Type B pancreatic cell (in vitro differentiated cells): ENCODE measurements around the gene STAG3. TPM values are rescaled to one million over a fixed set of nuclear protein-coding genes. Genes with fewer than 3 reads are reported as not detected.

ENCODE experiments used
- DNase-seq: peaks from one replicate; pipeline ENCODE4 v3.0.0; 2021; ENCODE audit warnings: mixed read lengths; ENCODE audit not compliant: unreplicated experiment; ENCODE audit errors: extremely low spot score
- H3K27ac Mint-ChIP-seq: 2 replicates; pipeline ENCODE4 v1.8.0; 2021; ENCODE audit warnings: mild to moderate bottlenecking, mixed read lengths
- H3K27me3 Mint-ChIP-seq: 2 replicates; pipeline ENCODE4 v1.8.0; 2021; ENCODE audit warnings: mixed read lengths
- H3K36me3 Mint-ChIP-seq: 2 replicates; pipeline ENCODE4 v1.8.0; 2021; ENCODE audit warnings: mixed read lengths
- H3K4me1 Mint-ChIP-seq: one replicate; pipeline ENCODE4 v1.8.0; 2021; ENCODE audit warnings: mixed read lengths; ENCODE audit not compliant: unreplicated experiment
- H3K4me3 Mint-ChIP-seq: 2 replicates; pipeline ENCODE4 v1.8.0; 2021; ENCODE audit warnings: mild to moderate bottlenecking, mixed read lengths
- H3K9me3 Mint-ChIP-seq: 2 replicates; pipeline ENCODE4 v1.8.0; 2021; ENCODE audit warnings: mixed read lengths
- CTCF ChIP-seq: fragments of 200-600 bp; sonication (generic); conservative IDR thresholded peaks from 2 replicates; pipeline ENCODE4 v1.5.0; 2021; ENCODE audit warnings: antibody characterized with exemption, mild to moderate bottlenecking
- total RNA-seq: library from RNA; stranded (reverse); gene quantifications from 2 replicates; pipeline ENCODE4 v1.2.1, GENCODE V29; 2021; ENCODE audit warnings: low replicate concordance

The STAG3 gene
- total RNA-seq, 1 donor from 2014 or later, result 1.7 TPM

- H3K27me3 Mint-ChIP-seq, result peaks cover 21% of the 10 kb centered on the region
- no peak overlapping the region for H3K27ac Mint-ChIP-seq
- no peak overlapping the region for H3K4me3 Mint-ChIP-seq
- H3K36me3 Mint-ChIP-seq, result no peaks in the 10 kb centered on the region
- peaks cover 13% of the 10 kb centered on the region for H3K4me1 Mint-ChIP-seq
- no peaks in the 10 kb centered on the region for H3K9me3 Mint-ChIP-seq
- TF ChIP-seq CTCF, result no peak
- no peak for DNase-seq
Measured at GRCh38 chr7:100204454-100204853, 26.7 kb downstream of the STAG3 start.

GRCh38 chr7:100208911-100209408 lies 31.2 kb downstream of the STAG3 start:
- Mint-ChIP-seq H3K4me3 (no peak overlapping the region), H3K9me3 (no peaks in the 10 kb centered on the region), H3K4me1 (peaks cover 25% of the 10 kb centered on the region), H3K27ac (peak overlapping the region; percentile 5), H3K27me3 (peaks cover 3% of the 10 kb centered on the region), H3K36me3 (no peaks in the 10 kb centered on the region)
- DNase-seq, result no peak
- TF ChIP-seq CTCF, result no peak

GRCh38 chr7:100209493-100209892 lies 31.8 kb downstream of the STAG3 start:
- Mint-ChIP-seq H3K36me3 (no peaks in the 10 kb centered on the region), H3K27ac (peak overlapping the region; percentile 5), H3K4me1 (peaks cover 30% of the 10 kb centered on the region), H3K9me3 (no peaks in the 10 kb centered on the region), H3K27me3 (peaks cover 3% of the 10 kb centered on the region), H3K4me3 (no peak overlapping the region)
- DNase-seq, result no peak
- TF ChIP-seq CTCF, result no peak

GRCh38 chr7:100210805-100211204 lies 33.1 kb downstream of the STAG3 start:
- DNase-seq, result no peak
- peaks cover 30% of the 10 kb centered on the region for H3K4me1 Mint-ChIP-seq
- peaks cover 3% of the 10 kb centered on the region for H3K27me3 Mint-ChIP-seq
- TF ChIP-seq CTCF, result no peak
- H3K4me3 Mint-ChIP-seq, result no peak overlapping the region
- no peaks in the 10 kb centered on the region for H3K36me3 Mint-ChIP-seq
- H3K27ac Mint-ChIP-seq, result no peak overlapping the region
- H3K9me3 Mint-ChIP-seq, result no peaks in the 10 kb centered on the region

GRCh38 chr7:100211342-100211780 lies 33.6 kb downstream of the STAG3 start:
- H3K27me3 Mint-ChIP-seq, result peaks cover 3% of the 10 kb centered on the region
- DNase-seq, result no peak
- H3K4me1 Mint-ChIP-seq, result peaks cover 30% of the 10 kb centered on the region
- no peaks in the 10 kb centered on the region for H3K9me3 Mint-ChIP-seq
- no peaks in the 10 kb centered on the region for H3K36me3 Mint-ChIP-seq
- H3K4me3 Mint-ChIP-seq, result no peak overlapping the region
- no peak for TF ChIP-seq CTCF
- H3K27ac Mint-ChIP-seq, result no peak overlapping the region
